Esophagus squamous epithelium (tissue), 4 donors: ENCODE results near the gene L3MBTL2.

Source experiments
- CTCF ChIP-seq, 6 experiments: fragments of 450-650 bp in 4 of 6; fragments of 200-600 bp in 2 of 6; sonication (generic) in 2 of 6; IDR thresholded peaks; one replicate each; pipeline ENCODE4 v1.5.1; 2016 to 2019; ENCODE audit warnings: antibody characterized with exemption in 6 of 6, mild to moderate bottlenecking in 4 of 6, moderate library complexity in 4 of 6
- POLR2A ChIP-seq, 4 donors: fragments of 450-650 bp; IDR thresholded peaks; one replicate each; pipeline ENCODE4 v1.6.1; 2017; ENCODE audit warnings: antibody characterized with exemption in 4 of 4, mild to moderate bottlenecking in 4 of 4, moderate library complexity in 3 of 4

- TF ChIP-seq CTCF (IDR thresholded peaks at IDR 0.05), result no peak
- TF ChIP-seq POLR2A (IDR thresholded peaks at IDR 0.05), result no peak
Observed at GRCh38 chr22:41201141-41201540, 4.0 kb upstream of the L3MBTL2 start.
